Caco-2 (cell line): Measurements from ENCODE around the gene SLC37A1. TPM values are rescaled to one million over a fixed set of nuclear protein-coding genes. Genes with fewer than 3 reads are reported as not detected.

ENCODE experiments used
- BruUV-seq: library from RNA; stranded (reverse); fragments of 400-500 nt; replicated peaks from 2 replicates; lab custom pipeline; 2021; lab: Mats Ljungman, UMichigan
- CTCF ChIA-PET: fragments of 300-600 bp; sonication (Branson Sonifier 250); formaldehyde crosslinking; loops from one replicate; lab custom pipeline; 2022; ENCODE audit warnings: antibody characterized with exemption; lab: Charles Lee
- POLR2A ChIA-PET: fragments of 300-600 bp; sonication (Branson Sonifier 250); formaldehyde crosslinking; loops from one replicate; lab custom pipeline; 2022; ENCODE audit warnings: antibody characterized with exemption; lab: Charles Lee
- DNase-seq, 2 experiments: peaks; one replicate each; pipeline versions ENCODE4 v3.0.0 to v3.0.0-alpha.2; 2020 to 2022
- H3K27me3 ChIP-seq: replicated peaks from 2 replicates; pipeline ENCODE4 v1.6.0; 2011; ENCODE audit warnings: low read length; ENCODE audit not compliant: control insufficient read depth, insufficient read depth
- H3K36me3 ChIP-seq: 2 replicates; pipeline ENCODE4 v1.5.1; 2011; ENCODE audit warnings: low read length; ENCODE audit not compliant: control insufficient read depth, insufficient read depth
- H3K4me1 ChIP-seq: fragments of 250-450 bp; sonication (Bioruptor Pico); 2 replicates; pipeline ENCODE4 v1.5.1; 2020; ENCODE audit warnings: mild to moderate bottlenecking
- H3K4me3 ChIP-seq: 2 replicates; pipeline ENCODE4 v1.5.1; 2011; ENCODE audit warnings: low read depth, mild to moderate bottlenecking, control low read depth, low read length
- H3K9me3 ChIP-seq: fragments of 250-450 bp; sonication (Bioruptor Pico); 2 replicates; pipeline ENCODE4 v1.5.1; 2020; ENCODE audit warnings: mild to moderate bottlenecking, moderate library complexity
- H3K27ac Mint-ChIP-seq: one replicate; pipeline ENCODE4 v1.8.0; 2022; ENCODE audit warnings: mixed read lengths; ENCODE audit not compliant: unreplicated experiment
- H3K27me3 Mint-ChIP-seq: one replicate; pipeline ENCODE4 v1.8.0; 2022; ENCODE audit warnings: mixed read lengths; ENCODE audit not compliant: insufficient read depth, unreplicated experiment
- H3K36me3 Mint-ChIP-seq: one replicate; pipeline ENCODE4 v1.8.0; 2022; ENCODE audit warnings: mild to moderate bottlenecking, mixed read lengths; ENCODE audit not compliant: insufficient read depth, unreplicated experiment
- H3K4me1 Mint-ChIP-seq: one replicate; pipeline ENCODE4 v1.8.0; 2022; ENCODE audit warnings: low read depth, mixed read lengths; ENCODE audit not compliant: unreplicated experiment
- H3K4me3 Mint-ChIP-seq: one replicate; pipeline ENCODE4 v1.8.0; 2022; ENCODE audit warnings: mild to moderate bottlenecking, moderate library complexity, mixed read lengths; ENCODE audit not compliant: unreplicated experiment
- H3K9me3 Mint-ChIP-seq: one replicate; pipeline ENCODE4 v1.8.0; 2022; ENCODE audit warnings: mixed read lengths; ENCODE audit not compliant: unreplicated experiment
- CTCF ChIP-seq, 2 experiments: fragments of 200-600 bp in 1 of 2; IDR thresholded peaks; 1 replicate in 1 of 2; 2 replicates in 1 of 2; pipeline versions ENCODE4 v1.5.1 to v1.8.0; 2011 to 2022; ENCODE audit warnings: antibody characterized with exemption in 1 of 2, control low read depth in 1 of 2, inconsistent platforms in 1 of 2, low read depth in 1 of 2, low read length in 1 of 2, mild to moderate bottlenecking in 1 of 2, moderate library complexity in 1 of 2; ENCODE audit not compliant: insufficient read depth in 1 of 2, severe bottlenecking in 1 of 2, unreplicated experiment in 1 of 2
- intact Hi-C: fragments of 100-400 bp; cut with micrococcal nuclease; formaldehyde crosslinking; loops from one replicate; pipeline ENCODE4 v1.10.0; 2022; ENCODE audit not compliant: unreplicated experiment
- total RNA-seq: library from RNA; stranded (reverse); gene quantifications from 2 replicates; pipeline ENCODE4 v1.2.3, GENCODE V29; 2022

The SLC37A1 gene
- total RNA-seq, 1 experiment from 2014 or later: 9.8 TPM

DNA sequence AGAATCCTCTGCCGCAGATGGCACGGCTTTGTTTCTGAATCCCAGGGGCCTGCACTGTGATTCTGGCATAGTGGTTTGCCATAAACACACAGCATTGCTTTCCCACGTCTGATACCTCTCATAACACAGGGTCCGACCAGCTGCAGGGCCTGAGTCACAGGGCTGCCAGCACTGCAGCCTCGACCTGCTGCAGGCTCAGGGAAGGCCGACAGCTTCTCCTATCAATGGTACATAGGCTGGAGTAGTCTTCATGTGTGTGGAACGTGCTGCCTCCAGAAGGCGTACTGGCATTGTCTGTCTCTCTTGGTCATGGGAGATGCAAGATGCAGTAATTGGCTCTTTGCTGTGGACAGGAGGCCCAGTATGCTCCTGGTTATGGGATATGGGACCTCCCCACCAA lies 86.3 kb downstream of the SLC37A1 start:
- no peaks in the 10 kb centered on the region for H3K4me1 ChIP-seq
- ChIA-PET POLR2A (no interaction called here), CTCF (no interaction called here)
- H3K27me3 ChIP-seq: no peaks in the 10 kb centered on the region
- Mint-ChIP-seq H3K4me1 (no peaks in the 10 kb centered on the region), H3K9me3 (peaks cover 14% of the 10 kb centered on the region), H3K36me3 (peaks cover 6% of the 10 kb centered on the region), H3K4me3 (no peak overlapping the region), H3K27me3 (no peaks in the 10 kb centered on the region), H3K27ac (no peak overlapping the region)
- no peak overlapping the region for H3K4me3 ChIP-seq
- no peaks in the 10 kb centered on the region for H3K36me3 ChIP-seq
- DNase-seq: peak in 1 of 2 experiments; percentile 27
- intact Hi-C loops: loop anchor here (10.0 kb wide), 1 partner anchor 1025 kb away; no protein-coding TSS in a partner anchor
- no TSS peak for BruUV-seq
- H3K9me3 ChIP-seq: peaks cover 9% of the 10 kb centered on the region; the same call in 1 of the 2 replicates
- no peak for TF ChIP-seq CTCF (IDR thresholded peaks at IDR 0.05; ENCODE audit: insufficient read depth in 1 of 2, low read depth in 1 of 2, low read length in 1 of 2, severe bottlenecking in 1 of 2, unreplicated experiment in 1 of 2)

- no peak overlapping the region for H3K4me3 Mint-ChIP-seq
- H3K27me3 ChIP-seq: no peaks in the 10 kb centered on the region
- no peak for DNase-seq
- intact Hi-C loops: loop anchor here (10.0 kb wide), 1 partner anchor 1023 kb away; no protein-coding TSS in a partner anchor
- no peak overlapping the region for H3K4me3 ChIP-seq
- ChIA-PET POLR2A (no interaction called here), CTCF (no interaction called here)
- no TSS peak for BruUV-seq
- peaks cover 16% of the 10 kb centered on the region; the same call in 1 of the 2 replicates for H3K9me3 ChIP-seq
- no peaks in the 10 kb centered on the region for H3K27me3 Mint-ChIP-seq
- H3K4me1 ChIP-seq: no peaks in the 10 kb centered on the region
- H3K27ac Mint-ChIP-seq: no peak overlapping the region
- peaks cover 6% of the 10 kb centered on the region for H3K9me3 Mint-ChIP-seq
- no peak for TF ChIP-seq CTCF (IDR thresholded peaks at IDR 0.05; ENCODE audit: insufficient read depth in 1 of 2, low read depth in 1 of 2, low read length in 1 of 2, severe bottlenecking in 1 of 2, unreplicated experiment in 1 of 2)
- no peaks in the 10 kb centered on the region for H3K4me1 Mint-ChIP-seq
- H3K36me3 ChIP-seq: no peaks in the 10 kb centered on the region
- H3K36me3 Mint-ChIP-seq: no peaks in the 10 kb centered on the region
Measured at GRCh38 chr21:42601656-42602055, 88.0 kb downstream of the SLC37A1 start.

GRCh38 chr21:42607102-42607501 lies 93.5 kb downstream of the SLC37A1 start:
- intact Hi-C loops: loop anchor here (10.0 kb wide), 1 partner anchor 1018 kb away; no protein-coding TSS in a partner anchor
- Mint-ChIP-seq H3K27ac (peak overlapping the region; percentile 42), H3K4me3 (peak overlapping the region; percentile 32), H3K9me3 (peaks cover 16% of the 10 kb centered on the region), H3K36me3 (peaks cover 11% of the 10 kb centered on the region), H3K4me1 (peaks cover 18% of the 10 kb centered on the region), H3K27me3 (no peaks in the 10 kb centered on the region)
- TSS peak; percentile 73 for BruUV-seq
- peaks cover 16% of the 10 kb centered on the region; the same call in 1 of the 2 replicates for H3K9me3 ChIP-seq
- no peak for TF ChIP-seq CTCF (IDR thresholded peaks at IDR 0.05; ENCODE audit: insufficient read depth in 1 of 2, low read depth in 1 of 2, low read length in 1 of 2, severe bottlenecking in 1 of 2, unreplicated experiment in 1 of 2)
- ChIA-PET CTCF (interaction anchor here (1.8 kb wide), 1 partner anchor 14 kb away, joined by 12 read pairs; no protein-coding TSS in a partner anchor), POLR2A (no interaction called here)
- H3K27me3 ChIP-seq: no peaks in the 10 kb centered on the region
- no peak overlapping the region for H3K4me3 ChIP-seq
- H3K4me1 ChIP-seq: peaks cover 29% of the 10 kb centered on the region
- DNase-seq: no peak
- no peaks in the 10 kb centered on the region for H3K36me3 ChIP-seq
